ENCODE results near the gene ABHD10.

ABHD10 gene

GRCh38 chr3:112041321-112041720 lies 62.5 kb downstream of the ABHD10 start:
- TF ChIP-seq, protein P1, sequence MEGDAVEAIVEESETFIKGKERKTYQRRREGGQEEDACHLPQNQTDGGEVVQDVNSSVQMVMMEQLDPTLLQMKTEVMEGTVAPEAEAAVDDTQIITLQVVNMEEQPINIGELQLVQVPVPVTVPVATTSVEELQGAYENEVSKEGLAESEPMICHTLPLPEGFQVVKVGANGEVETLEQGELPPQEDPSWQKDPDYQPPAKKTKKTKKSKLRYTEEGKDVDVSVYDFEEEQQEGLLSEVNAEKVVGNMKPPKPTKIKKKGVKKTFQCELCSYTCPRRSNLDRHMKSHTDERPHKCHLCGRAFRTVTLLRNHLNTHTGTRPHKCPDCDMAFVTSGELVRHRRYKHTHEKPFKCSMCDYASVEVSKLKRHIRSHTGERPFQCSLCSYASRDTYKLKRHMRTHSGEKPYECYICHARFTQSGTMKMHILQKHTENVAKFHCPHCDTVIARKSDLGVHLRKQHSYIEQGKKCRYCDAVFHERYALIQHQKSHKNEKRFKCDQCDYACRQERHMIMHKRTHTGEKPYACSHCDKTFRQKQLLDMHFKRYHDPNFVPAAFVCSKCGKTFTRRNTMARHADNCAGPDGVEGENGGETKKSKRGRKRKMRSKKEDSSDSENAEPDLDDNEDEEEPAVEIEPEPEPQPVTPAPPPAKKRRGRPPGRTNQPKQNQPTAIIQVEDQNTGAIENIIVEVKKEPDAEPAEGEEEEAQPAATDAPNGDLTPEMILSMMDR (IDR thresholded peaks at IDR 0.05): no peak

DNA sequence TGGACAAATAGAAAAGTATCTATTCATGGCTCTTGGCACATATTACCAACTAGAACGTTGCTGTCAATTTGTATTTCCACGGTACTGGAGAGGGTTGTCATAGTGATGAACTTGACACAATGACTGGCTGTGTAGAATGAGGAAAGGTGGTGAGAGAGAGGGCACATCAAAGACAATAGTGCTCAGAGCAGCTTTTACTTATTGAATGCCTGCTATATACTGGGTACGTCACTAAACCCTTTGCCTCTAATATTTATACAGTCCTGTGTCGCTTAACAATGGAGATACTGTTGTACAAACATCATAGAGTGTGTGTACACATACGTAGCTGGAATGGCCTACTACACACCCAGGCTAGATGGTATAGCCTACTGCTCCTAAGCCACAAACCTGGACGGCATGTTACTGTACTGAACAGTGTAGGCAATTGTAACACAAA lies 64.0 kb downstream of the ABHD10 start:
- TF ChIP-seq, protein P1 (IDR thresholded peaks at IDR 0.05): no peak

Measured in LNCAP (cell line).